Neural progenitor cell (in vitro differentiated cells): ENCODE data around the gene INCENP. TPM values are rescaled to one million over a fixed set of nuclear protein-coding genes. Genes with fewer than 3 reads are reported as not detected.

Experiments used
- DNase-seq: peaks from one replicate; pipeline ENCODE4 v3.0.0-alpha.2; 2016; ENCODE audit warnings: low spot score
- H2AFZ ChIP-seq: fragments of 200-600 bp; sonication (generic); replicated peaks from 2 replicates; pipeline ENCODE4 v1.6.1; 2016; ENCODE audit warnings: antibody characterized with exemption
- H3F3A ChIP-seq: fragments of 200-600 bp; sonication (generic); 2 replicates; pipeline ENCODE4 v1.6.1; 2016; ENCODE audit warnings: antibody characterized with exemption, low read depth
- H3K27ac ChIP-seq: fragments of 200-600 bp; sonication (generic); 2 replicates; pipeline ENCODE4 v1.5.1; 2016; ENCODE audit warnings: mild to moderate bottlenecking
- H3K27me3 ChIP-seq: fragments of 200-600 bp; sonication (generic); 2 replicates; pipeline ENCODE4 v1.6.1; 2016; ENCODE audit warnings: mild to moderate bottlenecking, moderate library complexity
- H3K36me3 ChIP-seq: fragments of 200-600 bp; sonication (generic); 2 replicates; pipeline ENCODE4 v1.5.1; 2016
- H3K4me1 ChIP-seq: fragments of 200-600 bp; sonication (generic); 2 replicates; pipeline ENCODE4 v1.6.1; 2016; ENCODE audit warnings: mixed run types
- H3K4me2 ChIP-seq: fragments of 200-600 bp; sonication (generic); 2 replicates; pipeline ENCODE4 v1.6.1; 2016
- H3K4me3 ChIP-seq: fragments of 200-600 bp; sonication (generic); 2 replicates; pipeline ENCODE4 v1.5.1; 2016
- H3K79me2 ChIP-seq: fragments of 200-600 bp; sonication (generic); 2 replicates; pipeline ENCODE4 v1.6.1; 2016; ENCODE audit warnings: low read depth
- H3K9ac ChIP-seq: fragments of 200-600 bp; sonication (generic); 2 replicates; pipeline ENCODE4 v1.6.1; 2016
- H3K9me3 ChIP-seq: fragments of 200-600 bp; sonication (generic); 2 replicates; pipeline ENCODE4 v1.5.1; 2016; ENCODE audit warnings: low read depth
- H4K20me1 ChIP-seq: fragments of 200-600 bp; sonication (generic); 2 replicates; pipeline ENCODE4 v1.6.1; 2016; ENCODE audit warnings: low read depth
- H3K27ac Mint-ChIP-seq: 3 replicates; pipeline ENCODE4 v1.8.0; 2021; ENCODE audit warnings: mixed read lengths
- H3K27me3 Mint-ChIP-seq: 2 replicates; pipeline ENCODE4 v1.8.0; 2022; ENCODE audit warnings: low read depth, mild to moderate bottlenecking, inconsistent platforms, moderate library complexity, mixed read lengths; ENCODE audit not compliant: insufficient read depth
- H3K36me3 Mint-ChIP-seq: 3 replicates; pipeline ENCODE4 v1.8.0; 2021; ENCODE audit warnings: mixed read lengths
- H3K4me1 Mint-ChIP-seq: 3 replicates; pipeline ENCODE4 v1.8.0; 2021; ENCODE audit warnings: mixed read lengths
- H3K4me3 Mint-ChIP-seq: 3 replicates; pipeline ENCODE4 v1.8.0; 2021; ENCODE audit warnings: mild to moderate bottlenecking, moderate library complexity, mixed read lengths
- H3K9me3 Mint-ChIP-seq: 3 replicates; pipeline ENCODE4 v1.8.0; 2020; ENCODE audit warnings: mixed read lengths
- EZH2 ChIP-seq: fragments of 200-600 bp; sonication (generic); IDR thresholded peaks from 2 replicates; pipeline ENCODE4 v1.6.1; 2017; ENCODE audit warnings: antibody characterized with exemption, mild to moderate bottlenecking, moderate library complexity
- EZH2phosphoT487 ChIP-seq: fragments of 200-600 bp; sonication (generic); IDR thresholded peaks from 2 replicates; pipeline ENCODE4 v1.6.1; 2017; ENCODE audit warnings: antibody characterized with exemption
- total RNA-seq: library from RNA; depleted of rRNA; stranded (reverse); fragments of >200 nt; gene quantifications from 2 replicates; pipeline ENCODE4 v1.2.3, GENCODE V29; 2015; ENCODE audit warnings: low replicate concordance
- TF ChIP-seq, protein P1 (sequence below): fragments of 200-600 bp; sonication (generic); IDR thresholded peaks from 2 replicates; pipeline ENCODE4 v1.5.1; 2017; ENCODE audit warnings: antibody characterized with exemption, mild to moderate bottlenecking

INCENP gene
- 73.9 and 135 TPM in 2 replicates for total RNA-seq

- Histone ChIP-seq H3F3A (peaks cover 4% of the 10 kb centered on the region), H3K36me3 (no peaks in the 10 kb centered on the region), H4K20me1 (peaks cover 44% of the 10 kb centered on the region), H3K4me3 (peak within 1 kb of the TSS; percentile 84), H3K9me3 (no peaks in the 10 kb centered on the region), H3K27ac (no peak within 1 kb of the TSS), H3K4me2 (peak within 1 kb of the TSS; percentile 93), H3K79me2 (peaks cover 49% of the 10 kb centered on the region), H3K4me1 (peaks cover 19% of the 10 kb centered on the region), H3K27me3 (no peaks in the 10 kb centered on the region), H3K9ac (peak within 1 kb of the TSS; percentile 41), H2AFZ (peak within 1 kb of the TSS; percentile 71)
- peak within 1 kb of the TSS; percentile 94 for H3K27ac Mint-ChIP-seq
- H3K27me3 Mint-ChIP-seq = peaks cover 3% of the 10 kb centered on the region
- H3K4me1 Mint-ChIP-seq = peaks cover 35% of the 10 kb centered on the region
- DNase-seq = peak; percentile 98
- peak within 1 kb of the TSS; percentile 98 for H3K4me3 Mint-ChIP-seq
- TF ChIP-seq, protein P1, sequence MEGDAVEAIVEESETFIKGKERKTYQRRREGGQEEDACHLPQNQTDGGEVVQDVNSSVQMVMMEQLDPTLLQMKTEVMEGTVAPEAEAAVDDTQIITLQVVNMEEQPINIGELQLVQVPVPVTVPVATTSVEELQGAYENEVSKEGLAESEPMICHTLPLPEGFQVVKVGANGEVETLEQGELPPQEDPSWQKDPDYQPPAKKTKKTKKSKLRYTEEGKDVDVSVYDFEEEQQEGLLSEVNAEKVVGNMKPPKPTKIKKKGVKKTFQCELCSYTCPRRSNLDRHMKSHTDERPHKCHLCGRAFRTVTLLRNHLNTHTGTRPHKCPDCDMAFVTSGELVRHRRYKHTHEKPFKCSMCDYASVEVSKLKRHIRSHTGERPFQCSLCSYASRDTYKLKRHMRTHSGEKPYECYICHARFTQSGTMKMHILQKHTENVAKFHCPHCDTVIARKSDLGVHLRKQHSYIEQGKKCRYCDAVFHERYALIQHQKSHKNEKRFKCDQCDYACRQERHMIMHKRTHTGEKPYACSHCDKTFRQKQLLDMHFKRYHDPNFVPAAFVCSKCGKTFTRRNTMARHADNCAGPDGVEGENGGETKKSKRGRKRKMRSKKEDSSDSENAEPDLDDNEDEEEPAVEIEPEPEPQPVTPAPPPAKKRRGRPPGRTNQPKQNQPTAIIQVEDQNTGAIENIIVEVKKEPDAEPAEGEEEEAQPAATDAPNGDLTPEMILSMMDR = no peak
- TF ChIP-seq EZH2phosphoT487 (no peak), EZH2 (no peak)
- no peaks in the 10 kb centered on the region for H3K9me3 Mint-ChIP-seq
- H3K36me3 Mint-ChIP-seq = peaks cover 5% of the 10 kb centered on the region
Observed at GRCh38 chr11:62123669-62124185, at the start of gene INCENP. Gene INCENP (plus strand): TSS chr11:62124011. CDS start chr11:62128162, 4,151 bp downstream.

DNA sequence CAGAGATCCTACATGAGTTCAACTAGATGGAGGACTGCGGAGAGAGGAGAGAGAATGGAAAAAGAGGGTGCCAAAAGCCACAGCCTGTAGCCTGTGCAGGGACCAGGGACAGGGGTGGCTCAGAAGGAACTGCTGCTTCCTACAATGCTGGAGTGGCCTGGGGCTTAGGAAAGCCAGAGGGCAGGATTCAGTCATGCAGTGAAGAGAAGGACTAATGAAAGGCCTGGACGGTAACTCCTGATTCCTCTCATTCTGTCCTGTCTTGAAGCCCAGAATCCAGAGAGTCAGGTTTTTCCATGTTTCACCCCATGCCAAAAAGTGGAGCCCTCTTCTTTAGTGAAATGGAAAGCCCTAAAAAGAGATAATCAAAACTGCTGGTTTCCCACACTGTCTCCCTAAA lies 48.4 kb upstream of the INCENP start:
- DNase-seq = peak; percentile 31
- H3K27me3 Mint-ChIP-seq = peaks cover 4% of the 10 kb centered on the region
- no peaks in the 10 kb centered on the region for H3K4me1 Mint-ChIP-seq
- Histone ChIP-seq H3K27me3 (no peaks in the 10 kb centered on the region), H3K4me1 (no peaks in the 10 kb centered on the region), H3K36me3 (no peaks in the 10 kb centered on the region), H2AFZ (peak overlapping the region; percentile 79), H3K27ac (no peak overlapping the region), H3K9ac (no peak overlapping the region), H3K79me2 (no peaks in the 10 kb centered on the region), H4K20me1 (no peaks in the 10 kb centered on the region), H3F3A (no peaks in the 10 kb centered on the region), H3K4me3 (no peak overlapping the region), H3K4me2 (no peak overlapping the region), H3K9me3 (no peaks in the 10 kb centered on the region)
- H3K9me3 Mint-ChIP-seq = no peaks in the 10 kb centered on the region
- TF ChIP-seq EZH2 (no peak), EZH2phosphoT487 (no peak)
- TF ChIP-seq, protein P1 = no peak
- H3K4me3 Mint-ChIP-seq = no peak overlapping the region
- H3K27ac Mint-ChIP-seq = no peak overlapping the region
- no peaks in the 10 kb centered on the region for H3K36me3 Mint-ChIP-seq

- Mint-ChIP-seq H3K27me3 (peaks cover 4% of the 10 kb centered on the region), H3K4me3 (no peak overlapping the region), H3K4me1 (no peaks in the 10 kb centered on the region), H3K9me3 (no peaks in the 10 kb centered on the region), H3K27ac (no peak overlapping the region), H3K36me3 (no peaks in the 10 kb centered on the region)
- TF ChIP-seq, protein P1 = no peak
- TF ChIP-seq EZH2 = no peak
- Histone ChIP-seq H3K4me3 (no peak overlapping the region), H3K27ac (no peak overlapping the region), H3F3A (no peaks in the 10 kb centered on the region), H3K36me3 (no peaks in the 10 kb centered on the region), H3K4me2 (no peak overlapping the region), H3K79me2 (no peaks in the 10 kb centered on the region), H3K4me1 (no peaks in the 10 kb centered on the region), H3K27me3 (no peaks in the 10 kb centered on the region), H3K9ac (no peak overlapping the region), H4K20me1 (no peaks in the 10 kb centered on the region), H3K9me3 (no peaks in the 10 kb centered on the region), H2AFZ (no peak overlapping the region)
- no peak for DNase-seq
Observed at GRCh38 chr11:62077132-62077531, 46.7 kb upstream of the INCENP start.
